ENCODE measurements around the gene CTDSPL2. TPM values are rescaled to one million over a fixed set of nuclear protein-coding genes. Genes with fewer than 3 reads are reported as not detected.

CTDSPL2 gene
- total and polyA plus RNA-seq, 2 of the 4 experiments (the other 2 are of a cell fraction): 17.3 to 47.3 TPM

DNA sequence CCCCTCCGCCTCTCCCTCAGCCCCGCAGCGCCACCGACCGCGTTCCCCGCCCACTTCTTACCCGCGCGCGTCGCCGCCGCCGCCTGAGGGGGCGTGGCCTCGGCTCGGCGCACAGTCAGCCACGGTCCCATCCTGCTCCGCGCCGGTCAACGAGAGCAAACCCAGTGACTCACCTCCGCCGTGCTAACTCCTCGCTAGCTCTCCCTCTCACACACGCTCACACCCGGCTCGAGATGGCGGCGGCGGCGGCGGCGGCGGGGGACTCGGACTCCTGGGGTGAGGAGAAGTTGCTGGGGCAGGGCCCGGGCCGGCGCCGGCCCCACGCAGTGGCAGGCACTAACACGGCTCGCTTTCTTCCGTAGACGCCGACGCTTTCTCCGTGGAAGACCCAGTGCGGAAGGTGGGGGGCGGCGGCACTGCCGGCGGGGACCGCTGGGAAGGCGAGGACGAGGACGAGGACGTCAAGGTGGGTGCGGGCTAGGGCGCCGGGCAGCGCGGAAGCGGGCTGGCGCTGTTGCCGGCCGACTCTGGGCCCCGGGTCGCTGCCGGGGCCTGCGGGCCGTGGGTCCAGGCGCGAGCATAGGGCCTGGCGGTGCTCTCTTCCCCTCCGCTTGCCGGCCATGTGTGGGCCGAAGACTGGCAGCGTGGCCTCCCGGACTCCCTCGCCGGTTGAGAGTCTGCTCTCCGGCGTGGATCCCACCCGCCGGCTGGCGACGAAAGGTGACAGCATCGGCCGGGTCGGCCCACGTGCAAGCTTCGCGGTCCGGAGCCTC lies 109.7 kb downstream of the CTDSPL2 start, which contains the start of gene EIF3J:
EIF3J (plus strand) TSS at position 186 of the 773 bp plus-strand sequence; CDS start at position 234, 48 bp downstream.
- Histone ChIP-seq H3K9me3 (ENCODE audit: control insufficient read depth, insufficient read depth, low read length) (no peaks in the 10 kb centered on the region), H3K4me2 (ENCODE audit: low read depth, low read length) (peak within 1 kb of the TSS; percentile 94), H3K9me1 (ENCODE audit: insufficient read depth, low read length) (peaks cover 12% of the 10 kb centered on the region; the same call in 1 of the 2 replicates), H2AK9ac (replicated peaks; ENCODE audit: low read depth, low read length, poor library complexity) (peak within 1 kb of the TSS; percentile 95), H3K4me3 (ENCODE audit: insufficient read depth, low read depth, low read length) (peak within 1 kb of the TSS; percentile 88), H4K91ac (ENCODE audit: insufficient read depth, low read depth, low read length) (peak within 1 kb of the TSS; percentile 95), H3K56ac (ENCODE audit: extremely low read depth, insufficient read depth, low read length) (peak within 1 kb of the TSS; percentile 92), H3K4ac (ENCODE audit: low read depth, low read length) (peak within 1 kb of the TSS; percentile 89), H2BK20ac (ENCODE audit: low read depth, low read length) (peak within 1 kb of the TSS; percentile 60; the same call in 1 of the 2 replicates), H3K79me1 (ENCODE audit: low read depth in 1 of 2, low read length in 2 of 2) (peaks cover 23 to 57% of the 10 kb centered on the region in 2 experiments), H2BK5ac (ENCODE audit: low read depth, low read length, poor library complexity, severe bottlenecking) (peak within 1 kb of the TSS; percentile 95), H2AFZ (replicated peaks; ENCODE audit: low read length, poor library complexity) (peak within 1 kb of the TSS; percentile 97), H3K14ac (replicated peaks; ENCODE audit: low read depth, low read length) (peak within 1 kb of the TSS; percentile 95), H4K5ac (ENCODE audit: low read depth, low read length) (peak within 1 kb of the TSS; percentile 31), H2BK15ac (ENCODE audit: low read depth, low read length) (peak within 1 kb of the TSS; percentile 86; the same call in 2 of the 3 replicates), H3K9ac (ENCODE audit: low read depth, low read length) (peak within 1 kb of the TSS; percentile 88), H3K23ac (ENCODE audit: low read depth, low read length) (peak within 1 kb of the TSS; percentile 94), H3K18ac (ENCODE audit: low read depth, low read length) (peak within 1 kb of the TSS; percentile 78), H2AK5ac (ENCODE audit: low read depth, low read length) (peak within 1 kb of the TSS; percentile 85), H4K8ac (ENCODE audit: low read depth in 2 of 2, low read length in 2 of 2) (peak within 1 kb of the TSS; percentile 49 to 95), H3K27ac (ENCODE audit: insufficient read depth, low read length) (peak within 1 kb of the TSS; percentile 87), H3K36me3 (ENCODE audit: control insufficient read depth, insufficient read depth, low read length) (peaks cover 9% of the 10 kb centered on the region), H3K4me1 (ENCODE audit: control insufficient read depth, insufficient read depth, low read length) (peaks cover 12% of the 10 kb centered on the region), H4K20me1 (ENCODE audit: insufficient read depth, low read length) (peaks cover 17% of the 10 kb centered on the region), H3K27me3 (ENCODE audit: control insufficient read depth, insufficient read depth, low read length) (no peaks in the 10 kb centered on the region), H2BK120ac (ENCODE audit: low read depth, low read length) (peak within 1 kb of the TSS; percentile 85)
- ChIA-PET CTCF (interaction anchor here (0.6 kb wide), 1 partner anchor 990 kb away, joined by 3 read pairs; no protein-coding TSS in a partner anchor), POLR2A (ENCODE audit: unreplicated experiment) (interaction anchor here (0.5 to 0.6 kb wide), 2 partner anchors 208 to 215 kb away, joined by 3 read pairs; no protein-coding TSS in a partner anchor)
- WGBS, 2 experiments (ENCODE audit: extremely low coverage in 2 of 2, insufficient read length in 1 of 2): 1% methylated on average over 39 of the region's 97 CpGs; no CpG with 5 or more reads in 1 of the 2 experiments
- dilution Hi-C loops (cut with HindIII; ENCODE audit: low sequenced_read_pairs, unreplicated experiment) (no loop called here), in situ Hi-C loops (cut with MboI; ENCODE audit: low sequenced_read_pairs) (no loop called here), intact Hi-C loops (cut with micrococcal nuclease) (loop anchor here (5.0 to 10.0 kb wide), 2 partner anchors 110 to 662 kb away; partner anchors contain the start of gene CTDSPL2)
- ATAC-seq (ENCODE audit: low read depth) (peak; percentile 87), DNase-seq (peak; percentile 97)
- BruUV-seq (replicated peaks): no TSS peak
- TF ChIP-seq, protein P1, sequence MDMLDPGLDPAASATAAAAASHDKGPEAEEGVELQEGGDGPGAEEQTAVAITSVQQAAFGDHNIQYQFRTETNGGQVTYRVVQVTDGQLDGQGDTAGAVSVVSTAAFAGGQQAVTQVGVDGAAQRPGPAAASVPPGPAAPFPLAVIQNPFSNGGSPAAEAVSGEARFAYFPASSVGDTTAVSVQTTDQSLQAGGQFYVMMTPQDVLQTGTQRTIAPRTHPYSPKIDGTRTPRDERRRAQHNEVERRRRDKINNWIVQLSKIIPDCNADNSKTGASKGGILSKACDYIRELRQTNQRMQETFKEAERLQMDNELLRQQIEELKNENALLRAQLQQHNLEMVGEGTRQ (IDR thresholded peaks at IDR 0.05; ENCODE audit: low read depth, low read length): 0 out of 2 replicates have a peak, but pooled peaks have one; percentile 46
- TF ChIP-seq MAFK (IDR thresholded peaks at IDR 0.05; ENCODE audit: low read depth, low read length): no peak
- TF ChIP-seq NFE2L2 (IDR thresholded peaks at IDR 0.05; ENCODE audit: low read depth, low read length): no peak
- no peak for TF ChIP-seq CTCF (conservative IDR thresholded peaks at IDR 0.05; ENCODE audit: low read depth, low read length)
- no peak; the same call in 1 of the 2 replicates for TF ChIP-seq CHD1 (IDR thresholded peaks at IDR 0.05; ENCODE audit: low read depth, low read length)
- TF ChIP-seq MAZ (IDR thresholded peaks at IDR 0.05; ENCODE audit: borderline replicate concordance, low read depth, low read length): no peak
- TF ChIP-seq RAD21 (IDR thresholded peaks at IDR 0.05; ENCODE audit: low read length): no peak
- peak; percentile 71; the same call in 1 of the 2 replicates for TF ChIP-seq FOS (IDR thresholded peaks at IDR 0.05; ENCODE audit: low read depth, low read length)
- no peak for TF ChIP-seq RCOR1 (IDR thresholded peaks at IDR 0.05; ENCODE audit: insufficient replicate concordance, low read length)
- no peak for TF ChIP-seq CEBPB (IDR thresholded peaks at IDR 0.05; ENCODE audit: low read depth, low read length)
- no peak for TF ChIP-seq RFX5 (IDR thresholded peaks at IDR 0.05; ENCODE audit: low read depth, low read length)
- no peak; the same call in 1 of the 2 replicates for TF ChIP-seq BHLHE40 (IDR thresholded peaks at IDR 0.05; ENCODE audit: low read depth, low read length)
- TF ChIP-seq, protein P2, sequence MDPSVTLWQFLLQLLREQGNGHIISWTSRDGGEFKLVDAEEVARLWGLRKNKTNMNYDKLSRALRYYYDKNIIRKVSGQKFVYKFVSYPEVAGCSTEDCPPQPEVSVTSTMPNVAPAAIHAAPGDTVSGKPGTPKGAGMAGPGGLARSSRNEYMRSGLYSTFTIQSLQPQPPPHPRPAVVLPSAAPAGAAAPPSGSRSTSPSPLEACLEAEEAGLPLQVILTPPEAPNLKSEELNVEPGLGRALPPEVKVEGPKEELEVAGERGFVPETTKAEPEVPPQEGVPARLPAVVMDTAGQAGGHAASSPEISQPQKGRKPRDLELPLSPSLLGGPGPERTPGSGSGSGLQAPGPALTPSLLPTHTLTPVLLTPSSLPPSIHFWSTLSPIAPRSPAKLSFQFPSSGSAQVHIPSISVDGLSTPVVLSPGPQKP (IDR thresholded peaks at IDR 0.05; ENCODE audit: borderline replicate concordance, low read depth, low read length): no peak

All from IMR-90 (cell line).